SK-N-MC (cell line): ENCODE data around the gene VOPP1.

Source experiments
- DNase-seq: peaks from one replicate; pipeline ENCODE4 v3.0.0-alpha.2; 2011; ENCODE audit warnings: low read depth, low spot score
- H3K27ac ChIP-seq: fragments of 200-600 bp; sonication (generic); 2 replicates; pipeline ENCODE4 v1.5.1; 2016; ENCODE audit warnings: mixed run types
- H3K36me3 ChIP-seq: fragments of 200-600 bp; sonication (generic); 2 replicates; pipeline ENCODE4 v1.6.1; 2017; ENCODE audit warnings: antibody characterized with exemption, low read length, mixed read lengths; ENCODE audit not compliant: insufficient read depth
- H3K4me3 ChIP-seq: fragments of 200-600 bp; sonication (generic); 2 replicates; pipeline ENCODE4 v1.5.1; 2016
- H3K9ac ChIP-seq: fragments of 200-600 bp; sonication (generic); 2 replicates; pipeline ENCODE4 v1.8.0; 2017; ENCODE audit warnings: mixed run types, mixed read lengths; ENCODE audit not compliant: insufficient read length
- H3K9me3 ChIP-seq: fragments of 200-600 bp; sonication (generic); 2 replicates; pipeline ENCODE4 v1.6.1; 2017; ENCODE audit warnings: low read depth, mild to moderate bottlenecking, antibody characterized with exemption, low read length, moderate library complexity, mixed read lengths
- EZH2 ChIP-seq: fragments of 200-600 bp; sonication (generic); IDR thresholded peaks from one replicate; pipeline ENCODE4 v1.6.1; 2017; ENCODE audit warnings: antibody characterized with exemption
- FOXP2 ChIP-seq: optimal IDR thresholded peaks from 2 replicates; pipeline ENCODE3; 2011; ENCODE audit warnings: mild to moderate bottlenecking, moderate library complexity; ENCODE audit not compliant: insufficient read depth; ENCODE audit errors: extremely low read length, control extremely low read depth
- POLR2AphosphoS5 ChIP-seq: IDR thresholded peaks from 2 replicates; pipeline ENCODE4 v1.6.1; 2012; ENCODE audit warnings: mild to moderate bottlenecking, low read depth, low read length, borderline replicate concordance

Gene VOPP1

DNA sequence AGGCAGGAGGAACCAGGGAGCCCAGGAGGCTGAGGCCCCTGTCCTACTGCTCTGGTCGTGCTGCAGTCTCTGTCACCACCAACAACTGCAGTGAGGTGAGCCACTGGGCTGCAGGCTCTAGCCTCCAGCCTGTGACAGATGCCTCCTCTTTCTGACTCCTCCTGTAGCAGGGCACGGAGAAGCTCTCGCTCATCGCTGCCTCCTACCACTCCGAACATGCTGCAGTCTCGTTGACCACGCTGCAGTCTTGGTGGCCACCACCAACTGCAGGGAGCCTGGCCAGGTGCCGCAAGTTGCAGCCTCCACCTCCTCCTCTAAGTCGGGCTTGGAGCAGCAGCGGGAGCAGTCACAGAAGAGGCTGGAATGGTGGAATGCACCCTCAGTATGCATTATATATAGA lies 22.1 kb upstream of the VOPP1 start:
- H3K36me3 ChIP-seq, result no peaks in the 10 kb centered on the region
- H3K9me3 ChIP-seq, result no peaks in the 10 kb centered on the region
- no peak overlapping the region for H3K27ac ChIP-seq
- DNase-seq, result no peak
- TF ChIP-seq EZH2 (no peak), POLR2AphosphoS5 (no peak), FOXP2 (no peak)
- H3K4me3 ChIP-seq, result no peak overlapping the region
- H3K9ac ChIP-seq, result no peak overlapping the region

GRCh38 chr7:55593515-55594318 lies 21.4 kb upstream of the VOPP1 start:
- TF ChIP-seq POLR2AphosphoS5, result no peak
- TF ChIP-seq FOXP2, result no peak
- TF ChIP-seq EZH2, result no peak
- DNase-seq, result no peak
- no peak overlapping the region for H3K27ac ChIP-seq
- H3K9ac ChIP-seq, result no peak overlapping the region
- H3K4me3 ChIP-seq, result no peak overlapping the region
- H3K36me3 ChIP-seq, result no peaks in the 10 kb centered on the region
- no peaks in the 10 kb centered on the region for H3K9me3 ChIP-seq

GRCh38 chr7:55593172-55593514 lies 20.8 kb upstream of the VOPP1 start:
- Histone ChIP-seq H3K36me3 (no peaks in the 10 kb centered on the region), H3K9me3 (no peaks in the 10 kb centered on the region), H3K9ac (no peak overlapping the region), H3K27ac (no peak overlapping the region), H3K4me3 (no peak overlapping the region)
- no peak for DNase-seq
- TF ChIP-seq POLR2AphosphoS5 (no peak), EZH2 (no peak), FOXP2 (no peak)

DNA sequence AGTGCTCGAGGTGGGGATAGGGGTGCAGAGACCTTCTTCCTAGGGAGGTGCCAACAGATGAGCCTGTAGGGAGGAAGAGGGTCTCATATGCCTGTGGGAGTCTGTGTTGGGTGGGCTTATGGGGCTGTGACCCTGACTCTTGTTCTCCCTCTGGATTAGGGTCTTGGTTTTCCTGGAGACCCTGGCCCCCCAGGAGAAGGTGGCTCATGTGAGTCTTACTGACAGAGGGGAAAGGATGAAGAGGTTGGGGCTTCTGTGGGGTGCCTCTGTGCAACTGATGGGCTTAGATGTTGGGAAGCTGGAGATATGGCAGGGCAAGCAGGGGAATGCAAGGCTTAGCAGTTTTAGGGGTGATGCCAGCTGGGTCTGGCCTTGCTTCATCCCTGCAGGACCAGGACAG lies 20.2 kb upstream of the VOPP1 start:
- no peaks in the 10 kb centered on the region for H3K9me3 ChIP-seq
- H3K27ac ChIP-seq, result no peak overlapping the region
- TF ChIP-seq EZH2, result no peak
- no peak for TF ChIP-seq FOXP2
- no peak for TF ChIP-seq POLR2AphosphoS5
- no peaks in the 10 kb centered on the region for H3K36me3 ChIP-seq
- H3K9ac ChIP-seq, result no peak overlapping the region
- DNase-seq, result no peak
- no peak overlapping the region for H3K4me3 ChIP-seq

GRCh38 chr7:55591282-55591931 lies 19.1 kb upstream of the VOPP1 start:
- no peak for DNase-seq
- TF ChIP-seq POLR2AphosphoS5, result no peak
- no peak for TF ChIP-seq FOXP2
- no peak for TF ChIP-seq EZH2
- no peaks in the 10 kb centered on the region for H3K9me3 ChIP-seq
- no peak overlapping the region for H3K4me3 ChIP-seq
- no peaks in the 10 kb centered on the region for H3K36me3 ChIP-seq
- H3K27ac ChIP-seq, result no peak overlapping the region
- no peak overlapping the region for H3K9ac ChIP-seq

DNA sequence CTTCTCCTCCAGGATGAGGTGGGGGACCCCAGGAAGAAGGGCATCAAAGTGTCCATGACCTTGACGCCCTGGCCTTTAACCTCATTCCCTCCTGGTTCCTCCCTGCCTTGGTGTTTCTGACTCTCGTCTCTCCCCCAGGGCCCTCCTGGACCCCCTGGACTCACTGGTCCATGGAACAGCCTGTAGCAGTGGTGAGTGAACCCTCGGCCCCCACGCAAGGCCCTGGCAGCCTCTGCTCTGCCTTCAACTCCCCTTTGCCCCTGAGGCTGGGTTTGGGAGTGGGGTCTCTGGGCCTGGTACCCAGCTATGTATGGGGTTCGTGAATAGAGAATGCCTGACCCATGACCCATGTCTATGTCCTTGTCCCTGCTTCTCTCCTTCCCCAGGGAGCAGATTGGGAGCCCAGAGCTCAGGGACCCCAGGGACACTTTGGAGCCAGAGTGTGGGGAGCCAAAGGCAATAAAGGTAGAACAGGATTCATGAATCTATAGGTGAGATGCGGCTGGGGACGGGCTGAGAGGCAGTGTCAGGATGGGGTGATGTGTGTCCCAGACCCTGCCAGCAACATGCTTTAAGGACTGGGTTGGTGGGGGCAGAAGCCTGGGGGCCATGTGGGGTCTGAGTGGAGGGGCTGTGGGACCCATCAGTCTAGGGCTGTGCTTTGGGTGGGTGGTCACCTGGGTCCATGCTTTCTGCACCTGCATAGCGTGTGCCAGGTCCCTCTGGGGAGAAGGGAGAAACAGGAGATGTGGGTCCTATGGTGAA lies 18.4 kb upstream of the VOPP1 start:
- TF ChIP-seq FOXP2 (no peak), POLR2AphosphoS5 (no peak), EZH2 (no peak)
- no peak for DNase-seq
- no peak overlapping the region for H3K27ac ChIP-seq
- H3K9me3 ChIP-seq, result no peaks in the 10 kb centered on the region
- H3K9ac ChIP-seq, result no peak overlapping the region
- H3K4me3 ChIP-seq, result no peak overlapping the region
- H3K36me3 ChIP-seq, result no peaks in the 10 kb centered on the region

DNA sequence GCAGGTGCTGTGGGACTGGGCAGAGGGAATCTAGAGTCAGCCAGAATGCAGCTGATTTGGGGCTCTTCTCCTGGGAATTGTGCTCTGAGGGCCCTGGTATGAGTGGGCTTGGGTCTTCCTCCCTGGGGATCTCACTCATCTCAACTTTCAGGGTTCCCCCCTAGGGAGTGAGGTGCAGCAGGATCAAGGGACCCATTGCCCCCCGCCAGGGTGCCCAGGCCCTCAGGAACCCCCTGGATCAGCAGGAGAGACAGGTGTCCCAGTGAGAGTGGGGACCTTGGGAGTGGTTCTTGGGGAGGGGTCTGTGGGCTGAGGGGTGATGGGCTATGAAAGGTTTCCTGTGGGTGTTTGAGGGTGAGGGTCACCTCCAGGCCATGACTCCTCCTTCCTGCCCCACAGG lies 17.6 kb upstream of the VOPP1 start:
- Histone ChIP-seq H3K27ac (no peak overlapping the region), H3K4me3 (no peak overlapping the region), H3K9me3 (no peaks in the 10 kb centered on the region), H3K36me3 (no peaks in the 10 kb centered on the region), H3K9ac (no peak overlapping the region)
- no peak for TF ChIP-seq POLR2AphosphoS5
- TF ChIP-seq FOXP2, result no peak
- no peak for TF ChIP-seq EZH2
- no peak for DNase-seq

DNA sequence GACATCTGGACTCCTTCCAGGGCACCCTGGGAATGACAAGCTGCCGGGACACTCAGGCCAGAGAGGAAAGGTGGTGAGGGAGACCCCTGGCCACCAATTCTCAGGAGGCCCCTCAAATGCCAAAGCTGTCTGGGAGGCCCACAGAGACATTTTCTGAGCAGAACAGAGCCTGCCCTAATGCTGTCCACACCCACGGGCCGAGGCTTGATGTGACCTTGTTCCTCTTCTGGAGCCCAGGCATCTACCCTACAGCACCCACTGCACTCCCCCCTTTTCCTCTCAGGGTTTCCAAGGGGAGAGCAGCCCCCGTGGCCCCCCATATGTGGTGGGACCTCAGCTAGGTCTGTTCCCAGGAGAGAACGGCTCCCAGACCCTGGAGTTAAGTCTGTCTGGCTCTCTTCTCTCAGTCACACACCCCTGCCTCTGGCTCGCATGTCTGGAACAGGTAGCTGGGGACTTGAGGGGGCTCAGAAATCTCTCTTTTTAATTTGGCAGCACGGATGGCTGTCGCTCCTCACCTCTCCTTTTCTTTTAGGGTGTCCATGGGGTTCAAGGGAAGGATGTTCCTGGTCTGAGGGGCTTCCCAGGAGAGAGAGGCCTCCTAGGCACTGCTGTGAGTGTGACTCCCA lies 16.8 kb upstream of the VOPP1 start:
- H3K36me3 ChIP-seq, result no peaks in the 10 kb centered on the region
- H3K9me3 ChIP-seq, result no peaks in the 10 kb centered on the region
- no peak for TF ChIP-seq POLR2AphosphoS5
- no peak for TF ChIP-seq EZH2
- TF ChIP-seq FOXP2, result no peak
- DNase-seq, result no peak
- no peak overlapping the region for H3K4me3 ChIP-seq
- no peak overlapping the region for H3K9ac ChIP-seq
- H3K27ac ChIP-seq, result no peak overlapping the region

- H3K36me3 ChIP-seq, result no peaks in the 10 kb centered on the region
- no peak for DNase-seq
- no peak for TF ChIP-seq FOXP2
- no peak for TF ChIP-seq EZH2
- TF ChIP-seq POLR2AphosphoS5, result no peak
- H3K9me3 ChIP-seq, result no peaks in the 10 kb centered on the region
- no peak overlapping the region for H3K9ac ChIP-seq
- no peak overlapping the region for H3K4me3 ChIP-seq
- H3K27ac ChIP-seq, result no peak overlapping the region
Observed at GRCh38 chr7:55588379-55588699, 16.0 kb upstream of the VOPP1 start.
